Lung (tissue), 12 donors: Measurements from ENCODE around the gene PLEKHM3. TPM values are rescaled to one million over a fixed set of nuclear protein-coding genes. Genes with fewer than 3 reads are reported as not detected.

Experiments used
- ATAC-seq: fragments of 200-7000 bp; cut with Tn5 transposase; one replicate; pipeline ENCODE4 v1.9.1; 2020; ENCODE audit warnings: moderate number of reproducible peaks; ENCODE audit not compliant: insufficient read depth, low FRiP score
- DNase-seq, 3 donors: peaks; one replicate each; pipeline ENCODE4 v3.0.0-alpha.2; 2013 to 2017
- H3K27ac ChIP-seq, 2 donors: one replicate each; pipeline ENCODE4 v1.5.1; 2013; ENCODE audit warnings: mild to moderate bottlenecking in 2 of 2, moderate library complexity in 2 of 2, control low read depth in 1 of 2, inconsistent platforms in 1 of 2, low read depth in 1 of 2, low read length in 1 of 2
- H3K27me3 ChIP-seq, 3 donors: one replicate each; pipeline ENCODE4 v1.5.1; 2013; ENCODE audit warnings: low read length in 2 of 3; ENCODE audit not compliant: control insufficient read depth in 3 of 3, insufficient read depth in 3 of 3
- H3K36me3 ChIP-seq, 4 donors: one replicate each; pipeline ENCODE4 v1.5.1; 2013; ENCODE audit warnings: low read length in 4 of 4, mild to moderate bottlenecking in 1 of 4, moderate library complexity in 1 of 4; ENCODE audit not compliant: control insufficient read depth in 4 of 4, insufficient read depth in 4 of 4
- H3K4me1 ChIP-seq, 5 donors: one replicate each; pipeline ENCODE4 v1.5.1; 2013; ENCODE audit warnings: low read length in 5 of 5, mild to moderate bottlenecking in 2 of 5, moderate library complexity in 1 of 5; ENCODE audit not compliant: control insufficient read depth in 5 of 5, insufficient read depth in 5 of 5
- H3K4me3 ChIP-seq: one replicate; pipeline ENCODE4 v1.5.1; 2013; ENCODE audit warnings: mild to moderate bottlenecking, control low read depth, moderate library complexity
- H3K9ac ChIP-seq, 2 donors: one replicate each; pipeline ENCODE4 v1.5.1; 2013; ENCODE audit warnings: low read length in 2 of 2, control low read depth in 1 of 2; ENCODE audit not compliant: insufficient read depth in 1 of 2
- H3K9me3 ChIP-seq, 4 donors: one replicate each; pipeline ENCODE4 v1.5.1; 2013; ENCODE audit warnings: low read length in 3 of 4, mild to moderate bottlenecking in 1 of 4, moderate library complexity in 1 of 4; ENCODE audit not compliant: control insufficient read depth in 4 of 4, insufficient read depth in 3 of 4
- WGBS, 2 donors: extraction: QIAGEN DNeasy Blood & Tissue Kit; methylation state at CpG; one replicate each; pipeline ENCODE4 v1.1.7; 2013; 5-methylcytosine and 5-hydroxymethylcytosine counted together
- polyA plus RNA-seq, 2 donors: library from polyadenylated mRNA; stranded (reverse); fragments of 200-250 nt; gene quantifications; one replicate each; pipeline ENCODE4 v1.2.1, GENCODE V29; 2013
- total RNA-seq, 2 donors: library from RNA; depleted of rRNA in 1 of 2; stranded (reverse); fragments of >200 nt in 1 of 2; gene quantifications; one replicate each; pipeline ENCODE4 v1.2.1, GENCODE V29; 2014 to 2021
- TF ChIP-seq, protein P1 (sequence below): IDR thresholded peaks from 2 replicates; pipeline ENCODE4 v1.5.1; 2012; ENCODE audit warnings: mild to moderate bottlenecking; ENCODE audit errors: control extremely low read depth, extremely low read depth
- donor health status: control.
- donor health status: control.
- donor health status: Bipolar disorder and iron deficiency.
- donor health status: healthy.
- donor health status: DM: yes; HTN: yes; CAD: no.

The PLEKHM3 gene
- total and polyA plus RNA-seq, 4 donors, result 5.6 to 32.9 (median 12.4) TPM

DNA sequence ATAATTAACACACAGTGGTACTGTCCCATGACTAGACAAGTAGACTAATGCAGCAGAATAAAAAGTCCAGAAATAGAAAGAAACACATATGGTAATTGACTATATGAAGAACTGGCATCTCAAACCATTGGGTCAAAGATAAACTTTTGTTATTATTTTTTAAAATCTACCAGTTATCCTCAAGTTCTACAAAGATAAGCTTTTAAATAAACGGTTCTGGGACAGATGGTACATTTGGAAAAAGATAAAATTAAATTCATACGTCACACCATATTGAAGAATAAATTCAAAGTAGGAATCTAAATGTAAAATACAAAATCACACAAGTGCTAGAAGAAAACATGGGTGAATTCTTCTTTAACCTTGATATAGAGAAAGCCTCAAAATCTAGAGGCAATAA, 37.6 kb upstream of the PLEKHM3 start:
- Histone ChIP-seq H3K4me3 (no peak overlapping the region), H3K9me3 (peaks cover 0 to 2% (median 0%) of the 10 kb centered on the region in 4 donors), H3K36me3 (no peaks in the 10 kb centered on the region), H3K9ac (no peak overlapping the region), H3K27me3 (no peaks in the 10 kb centered on the region), H3K4me1 (no peaks in the 10 kb centered on the region), H3K27ac (no peak overlapping the region)
- ATAC-seq (no peak), DNase-seq (no peak)
- TF ChIP-seq, protein P1, sequence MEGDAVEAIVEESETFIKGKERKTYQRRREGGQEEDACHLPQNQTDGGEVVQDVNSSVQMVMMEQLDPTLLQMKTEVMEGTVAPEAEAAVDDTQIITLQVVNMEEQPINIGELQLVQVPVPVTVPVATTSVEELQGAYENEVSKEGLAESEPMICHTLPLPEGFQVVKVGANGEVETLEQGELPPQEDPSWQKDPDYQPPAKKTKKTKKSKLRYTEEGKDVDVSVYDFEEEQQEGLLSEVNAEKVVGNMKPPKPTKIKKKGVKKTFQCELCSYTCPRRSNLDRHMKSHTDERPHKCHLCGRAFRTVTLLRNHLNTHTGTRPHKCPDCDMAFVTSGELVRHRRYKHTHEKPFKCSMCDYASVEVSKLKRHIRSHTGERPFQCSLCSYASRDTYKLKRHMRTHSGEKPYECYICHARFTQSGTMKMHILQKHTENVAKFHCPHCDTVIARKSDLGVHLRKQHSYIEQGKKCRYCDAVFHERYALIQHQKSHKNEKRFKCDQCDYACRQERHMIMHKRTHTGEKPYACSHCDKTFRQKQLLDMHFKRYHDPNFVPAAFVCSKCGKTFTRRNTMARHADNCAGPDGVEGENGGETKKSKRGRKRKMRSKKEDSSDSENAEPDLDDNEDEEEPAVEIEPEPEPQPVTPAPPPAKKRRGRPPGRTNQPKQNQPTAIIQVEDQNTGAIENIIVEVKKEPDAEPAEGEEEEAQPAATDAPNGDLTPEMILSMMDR, result no peak
- 70 to 78% methylated on average over 2 of the region's 2 CpGs for WGBS, 2 donors

DNA sequence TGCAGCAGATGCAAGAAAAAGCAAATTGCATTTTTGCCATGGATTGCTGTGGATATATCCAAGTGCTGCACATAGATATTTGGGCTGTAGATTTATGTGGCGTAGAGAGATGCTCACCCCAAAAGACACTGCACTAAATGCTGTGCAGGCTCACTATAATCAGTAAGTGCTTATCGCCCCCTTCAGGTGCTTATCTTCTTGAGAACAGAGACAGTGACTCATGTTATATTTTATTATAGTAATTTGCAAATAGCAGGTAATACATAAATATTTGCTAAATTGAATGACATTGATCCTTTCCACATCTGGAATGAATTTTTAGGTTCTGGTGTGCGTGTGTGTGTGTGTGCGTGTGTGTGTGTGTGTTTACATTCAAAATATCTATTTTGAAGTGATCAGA, 36.8 kb upstream of the PLEKHM3 start:
- no peak for ATAC-seq

DNA sequence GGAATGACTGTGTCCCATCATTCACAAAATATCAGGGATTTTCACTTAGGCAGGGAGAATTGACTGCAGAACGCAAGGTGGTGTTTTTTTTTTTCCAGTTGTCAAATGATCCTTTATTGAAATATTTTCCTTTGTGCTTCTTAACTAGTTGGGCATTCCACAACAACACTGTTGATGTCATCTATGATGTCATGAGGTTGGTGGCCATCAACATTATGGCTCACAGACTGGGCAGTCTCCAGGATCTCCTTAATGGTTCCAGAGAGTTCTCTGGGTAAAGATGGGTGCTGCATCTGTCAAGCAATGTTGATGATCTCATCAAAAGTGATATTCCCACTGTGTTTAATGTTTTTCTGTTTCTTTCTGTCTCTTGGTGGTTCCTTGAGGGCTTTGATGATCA, 31.8 kb upstream of the PLEKHM3 start:
- Histone ChIP-seq H3K4me1 (no peaks in the 10 kb centered on the region), H3K9me3 (peaks cover 0 to 2% (median 0%) of the 10 kb centered on the region in 4 donors), H3K27ac (no peak overlapping the region), H3K9ac (no peak overlapping the region), H3K36me3 (no peaks in the 10 kb centered on the region), H3K27me3 (no peaks in the 10 kb centered on the region), H3K4me3 (no peak overlapping the region)
- TF ChIP-seq, protein P1, result no peak
- ATAC-seq (no peak), DNase-seq (no peak)
- WGBS, 2 donors, result 96 to 97% methylated on average over 1 of the region's 1 CpG

More for the DNA sequence above, 36.8 kb upstream of the PLEKHM3 start:
- Histone ChIP-seq H3K9ac (no peak overlapping the region), H3K4me3 (no peak overlapping the region), H3K27me3 (no peaks in the 10 kb centered on the region), H3K27ac (no peak overlapping the region), H3K9me3 (peaks cover 0 to 2% (median 0%) of the 10 kb centered on the region in 4 donors), H3K36me3 (no peaks in the 10 kb centered on the region), H3K4me1 (no peaks in the 10 kb centered on the region)
- peak in 2 of 3 donors; percentile 18 to 27 for DNase-seq
- WGBS, 2 donors, result 61 to 73% methylated on average over 4 of the region's 4 CpGs
- TF ChIP-seq, protein P1, result no peak

DNA sequence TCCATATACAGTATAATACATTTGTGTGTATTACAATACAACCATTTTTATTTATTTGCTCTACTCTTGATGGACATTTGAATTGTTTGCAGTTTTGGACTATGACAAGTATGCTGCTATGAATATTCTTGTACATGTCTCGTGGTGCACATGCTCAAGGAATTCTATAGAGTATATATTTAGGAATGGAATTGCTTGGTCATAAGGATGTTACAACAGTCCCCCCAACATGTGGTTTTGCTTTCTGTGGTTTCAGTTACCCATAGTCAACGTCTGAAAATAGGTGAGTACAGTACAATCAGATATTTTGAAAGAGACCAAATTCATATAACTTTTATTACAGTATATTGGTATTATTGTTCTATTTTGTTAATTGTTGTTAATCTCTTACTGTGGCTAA, 24.1 kb upstream of the PLEKHM3 start:
- H3K4me3 ChIP-seq, result no peak overlapping the region
- 32 to 50% methylated on average over 2 of the region's 2 CpGs for WGBS, 2 donors
- ATAC-seq (no peak), DNase-seq (no peak)
- no peak overlapping the region for H3K27ac ChIP-seq
- H3K27me3 ChIP-seq, result no peaks in the 10 kb centered on the region
- H3K4me1 ChIP-seq, result no peaks in the 10 kb centered on the region
- no peak overlapping the region for H3K9ac ChIP-seq
- TF ChIP-seq, protein P1, result no peak
- H3K9me3 ChIP-seq, result no peaks in the 10 kb centered on the region
- no peaks in the 10 kb centered on the region for H3K36me3 ChIP-seq
